HUES64 (cell line): ENCODE results near the gene CBLB.
A peak's percentile ranks its signal among the peaks of the same experiment; 100 is the strongest.

ENCODE experiments used
- H3K27ac ChIP-seq: 2 replicates; pipeline ENCODE4 v1.7.0; 2013; ENCODE audit warnings: low read depth, low read length, inconsistent platforms
- H3K27me3 ChIP-seq: 2 replicates; pipeline ENCODE4 v1.6.1; 2013; ENCODE audit warnings: mild to moderate bottlenecking, low read length; ENCODE audit not compliant: insufficient read depth
- H3K36me3 ChIP-seq: 2 replicates; pipeline ENCODE4 v1.6.1; 2013; ENCODE audit warnings: mild to moderate bottlenecking, low read length; ENCODE audit not compliant: insufficient read depth
- H3K4me1 ChIP-seq: 2 replicates; pipeline ENCODE4 v1.6.1; 2013; ENCODE audit warnings: mild to moderate bottlenecking, low read length, moderate library complexity; ENCODE audit not compliant: insufficient read depth
- H3K4me3 ChIP-seq: 2 replicates; pipeline ENCODE4 v1.5.1; 2013; ENCODE audit warnings: mild to moderate bottlenecking, low read length, moderate library complexity
- H3K9ac ChIP-seq: 2 replicates; pipeline ENCODE4 v1.6.1; 2013; ENCODE audit warnings: mild to moderate bottlenecking, low read depth, low read length
- H3K9me3 ChIP-seq: 2 replicates; pipeline ENCODE4 v1.6.1; 2013; ENCODE audit warnings: low read depth, low read length; ENCODE audit not compliant: insufficient read depth
- WGBS: fragments of 150-250, 120-280 bp; methylation state at CpG from one replicate; pipeline ENCODE4 v1.1.7; 2013; ENCODE audit warnings: missing lambda C conversion rate; 5-methylcytosine and 5-hydroxymethylcytosine counted together

The CBLB gene

DNA sequence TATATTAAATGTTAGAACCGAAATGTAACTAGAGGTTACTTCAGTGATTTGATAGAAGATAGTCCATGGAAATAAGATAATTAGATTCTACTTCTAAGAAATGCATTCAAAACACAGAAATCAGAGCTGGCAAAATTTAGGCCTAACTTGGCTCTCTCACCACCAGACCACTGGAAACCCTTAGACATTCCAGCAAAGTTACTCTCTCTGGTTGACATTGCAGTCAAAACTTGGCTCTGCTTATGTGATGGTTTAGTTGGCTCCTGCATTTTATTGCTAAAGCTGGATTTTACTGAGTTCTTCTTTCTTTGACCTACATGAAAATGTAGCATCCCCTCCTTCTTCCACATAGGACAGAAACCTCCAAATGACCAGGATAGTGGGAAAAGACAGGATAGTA lies 35.4 kb upstream of the CBLB start:
- WGBS = 100% methylated on average over 1 of the region's 1 CpG
- H3K4me3 ChIP-seq = no peak overlapping the region
- no peaks in the 10 kb centered on the region for H3K4me1 ChIP-seq
- no peak overlapping the region for H3K27ac ChIP-seq
- no peaks in the 10 kb centered on the region for H3K9me3 ChIP-seq
- no peaks in the 10 kb centered on the region for H3K36me3 ChIP-seq
- H3K9ac ChIP-seq = no peak overlapping the region
- H3K27me3 ChIP-seq = no peaks in the 10 kb centered on the region

DNA sequence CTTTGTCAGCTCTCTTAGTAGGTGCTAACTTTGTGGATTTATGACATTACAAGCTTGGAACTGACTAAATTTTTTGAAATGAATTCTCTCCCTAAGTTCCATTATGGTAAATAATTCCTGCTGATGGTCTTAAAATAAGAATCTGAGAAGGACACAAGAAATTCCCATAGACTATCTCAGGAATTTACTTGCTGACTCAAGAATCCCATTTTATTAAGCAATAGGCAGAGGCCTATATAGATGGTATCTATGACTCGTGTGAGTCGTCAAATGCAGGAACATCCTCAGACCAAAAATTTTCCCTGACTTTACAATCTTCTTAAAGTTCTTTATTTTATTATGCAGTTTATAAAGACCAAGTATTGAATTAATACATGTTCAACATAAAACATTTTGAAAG lies 30.7 kb upstream of the CBLB start:
- Histone ChIP-seq H3K4me3 (no peak overlapping the region), H3K4me1 (no peaks in the 10 kb centered on the region), H3K9ac (no peak overlapping the region), H3K36me3 (no peaks in the 10 kb centered on the region), H3K27me3 (no peaks in the 10 kb centered on the region), H3K9me3 (no peaks in the 10 kb centered on the region), H3K27ac (no peak overlapping the region)
- WGBS = no CpG with 5 or more reads among the region's 2 CpGs

DNA sequence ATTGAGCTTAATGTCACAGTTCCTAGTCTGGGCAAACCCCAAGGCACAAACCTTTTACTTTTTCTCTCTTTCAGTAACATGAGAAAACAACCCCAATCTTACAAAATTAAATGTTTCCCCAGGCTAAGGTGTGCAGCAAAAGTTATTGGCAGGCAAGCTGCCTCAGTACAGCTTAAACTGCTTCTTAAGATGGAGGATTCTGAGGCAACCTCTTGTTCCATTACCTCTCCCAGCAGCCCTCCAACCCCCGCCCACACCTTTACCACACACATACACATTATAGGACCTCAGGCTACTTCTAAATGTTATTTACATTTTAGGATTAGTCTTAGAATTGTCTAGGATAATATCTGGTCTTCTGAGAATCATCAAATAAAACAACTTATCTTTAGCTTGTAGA lies 22.3 kb upstream of the CBLB start:
- no CpG with 5 or more reads among the region's 1 CpG for WGBS
- Histone ChIP-seq H3K36me3 (no peaks in the 10 kb centered on the region), H3K4me3 (no peak overlapping the region), H3K27ac (no peak overlapping the region), H3K9me3 (no peaks in the 10 kb centered on the region), H3K4me1 (no peaks in the 10 kb centered on the region), H3K27me3 (no peaks in the 10 kb centered on the region), H3K9ac (no peak overlapping the region)

DNA sequence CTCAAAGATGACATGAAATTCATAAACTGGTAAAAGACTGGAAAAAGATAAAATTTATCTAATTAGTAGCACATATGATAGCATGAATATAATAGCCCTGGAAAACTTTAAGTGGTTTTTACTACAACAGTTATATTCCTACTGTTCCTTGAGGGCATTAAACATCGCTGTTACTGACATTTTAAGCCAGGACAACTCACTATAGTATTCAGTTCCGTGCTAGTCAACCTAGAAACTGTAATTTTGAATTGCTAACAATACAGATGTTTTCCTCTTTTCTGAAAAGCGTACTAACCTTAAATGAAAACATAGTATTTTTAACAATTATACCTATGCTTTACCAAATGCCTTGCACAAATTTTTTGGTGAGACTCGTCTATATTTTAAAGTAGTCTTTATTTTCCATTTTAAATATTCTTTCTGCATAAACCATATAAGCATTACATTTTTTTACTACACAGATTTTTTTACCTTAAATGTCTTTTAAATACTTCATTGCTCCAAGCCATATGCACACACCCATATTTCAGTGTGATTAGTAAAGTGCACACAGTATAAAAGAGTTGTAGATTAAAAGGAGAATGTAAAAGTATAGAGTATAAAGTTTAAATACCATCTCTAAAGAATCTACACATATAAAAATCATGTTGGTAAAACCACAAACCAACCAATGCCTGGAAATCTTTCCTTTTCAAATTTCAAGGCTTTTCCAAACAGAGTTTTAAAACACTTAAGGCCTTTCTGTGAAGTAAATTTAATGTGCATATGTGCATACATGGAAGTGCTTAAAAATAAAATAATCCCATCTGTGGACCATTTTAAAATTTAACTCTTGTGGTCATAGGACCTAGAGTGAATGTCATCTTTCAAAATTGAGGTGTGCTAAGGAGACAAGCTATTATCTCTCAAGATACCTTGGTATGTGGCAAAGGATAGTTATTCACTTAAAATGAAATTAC lies 20.1 kb upstream of the CBLB start:
- Histone ChIP-seq H3K9ac (no peak overlapping the region), H3K4me1 (no peaks in the 10 kb centered on the region), H3K27me3 (no peaks in the 10 kb centered on the region), H3K36me3 (no peaks in the 10 kb centered on the region), H3K27ac (no peak overlapping the region), H3K9me3 (no peaks in the 10 kb centered on the region), H3K4me3 (no peak overlapping the region)
- 99% methylated on average over 4 of the region's 4 CpGs for WGBS

DNA sequence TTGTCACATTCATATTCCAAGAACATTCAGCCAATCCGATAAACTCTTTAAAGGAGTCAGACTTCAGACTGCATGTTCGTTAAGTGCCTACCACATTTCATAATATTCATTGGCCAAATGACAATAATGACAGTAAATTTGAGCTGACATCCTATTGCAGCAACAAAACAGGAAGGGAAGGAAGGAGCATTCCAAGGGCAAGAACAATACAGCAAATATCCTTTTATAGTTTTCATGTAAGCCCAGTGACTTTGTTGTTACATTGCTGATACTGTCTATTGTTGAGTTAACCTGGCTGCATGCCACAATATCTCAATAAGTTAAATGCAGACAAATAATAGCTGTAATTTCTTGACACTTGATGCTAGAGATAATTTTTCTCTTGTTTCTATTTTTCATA lies 16.4 kb upstream of the CBLB start:
- no peaks in the 10 kb centered on the region for H3K27me3 ChIP-seq
- H3K36me3 ChIP-seq = no peaks in the 10 kb centered on the region
- 92% methylated on average over 2 of the region's 2 CpGs for WGBS
- H3K9ac ChIP-seq = no peak overlapping the region
- H3K9me3 ChIP-seq = no peaks in the 10 kb centered on the region
- H3K4me3 ChIP-seq = no peak overlapping the region
- no peaks in the 10 kb centered on the region for H3K4me1 ChIP-seq
- no peak overlapping the region for H3K27ac ChIP-seq

DNA sequence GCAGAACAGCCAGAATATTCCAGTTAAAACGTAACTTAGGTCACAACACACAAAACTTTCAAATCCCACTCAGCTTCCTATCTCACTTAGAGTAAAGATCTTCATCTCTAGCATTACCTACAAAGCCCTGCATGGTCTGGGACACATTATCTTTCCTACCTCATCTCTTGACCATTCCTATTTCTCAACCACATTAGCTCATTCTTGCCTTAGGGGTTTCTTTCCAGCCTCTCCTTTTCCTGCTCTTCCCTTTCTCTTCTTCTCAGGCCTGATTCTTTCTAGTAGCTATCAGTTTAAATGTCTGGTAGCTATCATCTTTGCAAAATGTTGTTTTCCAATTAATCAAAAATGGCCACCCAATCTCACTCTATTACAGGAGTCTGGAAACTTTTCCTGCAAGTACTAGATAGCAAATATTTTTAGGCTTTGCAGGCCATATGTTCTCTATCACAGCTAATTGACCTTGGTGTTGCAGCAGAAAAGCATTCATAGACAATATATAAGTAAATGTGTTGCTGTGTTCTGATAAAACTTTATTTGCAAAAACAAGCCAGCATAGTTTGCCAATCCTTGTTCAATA lies 15.1 kb upstream of the CBLB start:
- no peaks in the 10 kb centered on the region for H3K9me3 ChIP-seq
- H3K27ac ChIP-seq = no peak overlapping the region
- H3K27me3 ChIP-seq = no peaks in the 10 kb centered on the region
- H3K9ac ChIP-seq = no peak overlapping the region
- no peaks in the 10 kb centered on the region for H3K36me3 ChIP-seq
- WGBS = 88% methylated on average over 1 of the region's 1 CpG
- no peak overlapping the region for H3K4me3 ChIP-seq
- no peaks in the 10 kb centered on the region for H3K4me1 ChIP-seq

DNA sequence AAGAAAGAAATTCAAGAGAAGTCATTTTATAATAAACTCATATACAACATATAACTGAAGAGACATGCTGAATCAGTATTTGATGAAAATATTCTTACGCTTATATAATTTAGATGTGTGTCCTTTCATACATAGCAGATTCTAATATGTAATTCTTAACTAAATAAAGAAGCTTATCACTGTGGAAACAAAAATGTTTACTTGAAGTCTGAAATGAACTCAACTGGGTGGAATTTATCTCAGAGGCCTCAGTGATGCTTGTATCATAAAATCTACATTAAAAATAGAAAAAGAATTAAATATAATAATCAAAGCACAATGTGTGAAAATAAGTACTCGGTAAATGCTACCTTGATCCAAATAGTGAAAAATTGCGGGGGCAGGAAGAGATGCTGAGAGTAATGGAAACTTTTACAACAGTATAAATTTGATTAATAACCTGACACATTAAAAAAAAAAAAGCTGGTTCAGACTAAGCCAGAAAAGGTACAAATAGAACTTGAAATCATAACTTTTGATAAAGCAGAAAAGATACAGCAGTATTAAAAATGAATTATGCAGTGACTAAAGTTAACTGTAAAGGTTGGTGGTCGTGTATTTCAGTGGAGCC lies 12.0 kb upstream of the CBLB start:
- Histone ChIP-seq H3K9ac (no peak overlapping the region), H3K27ac (no peak overlapping the region), H3K9me3 (no peaks in the 10 kb centered on the region), H3K27me3 (no peaks in the 10 kb centered on the region), H3K36me3 (no peaks in the 10 kb centered on the region), H3K4me1 (peaks cover 11% of the 10 kb centered on the region), H3K4me3 (no peak overlapping the region)
- WGBS = 82% methylated on average over 1 of the region's 4 CpGs

DNA sequence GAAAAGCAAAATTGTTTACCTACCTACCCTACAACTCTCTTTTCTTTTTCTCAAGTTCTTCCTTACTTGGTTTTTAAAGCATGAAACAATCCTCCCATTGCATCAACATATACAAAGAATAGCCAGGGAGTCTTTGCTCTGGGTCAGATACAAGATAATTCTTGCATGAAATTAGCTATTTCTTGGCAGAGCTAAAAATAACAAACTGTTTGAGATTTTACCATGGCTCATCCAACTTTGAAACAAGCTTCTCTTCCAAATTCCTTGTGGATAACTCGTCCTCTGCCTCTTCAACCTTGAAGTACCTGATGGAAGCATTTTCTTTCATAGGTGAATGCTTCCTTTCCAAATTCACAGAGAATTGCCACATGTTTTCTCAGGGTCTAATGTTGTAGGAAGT lies 9.2 kb upstream of the CBLB start:
- Histone ChIP-seq H3K4me3 (no peak overlapping the region), H3K4me1 (peaks cover 11% of the 10 kb centered on the region), H3K9me3 (no peaks in the 10 kb centered on the region), H3K36me3 (no peaks in the 10 kb centered on the region), H3K27ac (peak overlapping the region; percentile 36; the same call in 1 of the 2 replicates), H3K9ac (no peak overlapping the region), H3K27me3 (no peaks in the 10 kb centered on the region)
- WGBS = 63% methylated on average over 1 of the region's 1 CpG

DNA sequence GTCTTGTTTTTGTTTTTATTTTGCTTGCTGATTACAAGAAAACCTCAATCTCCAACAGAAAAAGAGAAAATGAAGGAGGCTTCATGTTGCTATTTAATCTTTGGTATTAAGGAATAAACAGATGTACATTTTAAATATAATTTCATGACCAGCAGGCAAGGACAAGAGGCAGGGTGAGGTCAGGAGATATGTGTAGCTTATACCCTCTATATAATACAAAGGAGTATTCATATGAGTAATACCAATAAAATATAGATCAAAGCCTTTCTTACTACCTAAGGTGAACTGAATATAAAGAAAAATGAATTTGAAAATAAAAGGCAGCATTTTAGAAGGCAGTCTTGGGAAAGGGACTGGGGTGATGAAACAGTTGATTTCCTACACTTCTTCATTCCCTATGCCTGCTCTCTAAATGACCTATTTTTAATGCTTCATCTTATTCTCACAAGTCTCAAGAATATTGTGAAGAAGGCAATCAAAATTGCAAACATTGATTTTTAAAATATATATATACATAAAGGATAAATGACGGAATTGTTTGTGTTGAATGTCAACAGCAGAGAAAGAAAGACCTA lies 8.6 kb upstream of the CBLB start:
- Histone ChIP-seq H3K4me1 (peaks cover 11% of the 10 kb centered on the region), H3K9ac (no peak overlapping the region), H3K27ac (peak overlapping the region; percentile 36; the same call in 1 of the 2 replicates), H3K9me3 (no peaks in the 10 kb centered on the region), H3K4me3 (no peak overlapping the region), H3K27me3 (no peaks in the 10 kb centered on the region), H3K36me3 (no peaks in the 10 kb centered on the region)
- no CpG with 5 or more reads among the region's 1 CpG for WGBS

DNA sequence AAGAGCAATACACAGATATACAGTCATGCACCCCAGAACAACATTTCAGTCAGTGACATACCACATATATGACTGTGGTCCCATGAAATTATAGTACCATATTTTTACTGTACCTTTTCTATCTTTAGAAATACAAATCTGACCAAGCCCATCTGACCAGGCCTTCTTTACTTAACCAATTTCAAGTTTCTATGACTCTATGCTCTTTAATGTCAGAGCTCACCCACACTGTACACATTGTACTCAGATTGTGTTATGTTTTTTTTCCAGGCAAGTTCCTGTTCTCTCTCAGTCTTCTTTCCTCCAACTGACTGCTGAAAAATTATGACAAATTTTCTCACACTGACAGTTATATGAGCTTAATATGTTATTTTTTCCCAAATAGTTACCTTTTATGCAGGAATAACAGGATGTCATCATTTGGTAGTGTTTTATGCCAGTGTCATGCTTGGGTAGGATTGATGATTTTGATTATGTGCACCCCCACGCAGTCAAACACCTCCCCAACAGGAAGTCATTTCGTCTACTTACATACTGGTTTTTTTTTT lies 8.0 kb upstream of the CBLB start:
- no peak overlapping the region for H3K27ac ChIP-seq
- no peak overlapping the region for H3K9ac ChIP-seq
- no peaks in the 10 kb centered on the region for H3K36me3 ChIP-seq
- WGBS = no CpG with 5 or more reads among the region's 2 CpGs
- no peaks in the 10 kb centered on the region for H3K9me3 ChIP-seq
- H3K27me3 ChIP-seq = no peaks in the 10 kb centered on the region
- H3K4me3 ChIP-seq = no peak overlapping the region
- peaks cover 11% of the 10 kb centered on the region for H3K4me1 ChIP-seq
